ENCODE results near the gene TRIM2. TPM values are rescaled to one million over a fixed set of nuclear protein-coding genes. Genes with fewer than 3 reads are reported as not detected.

Gene TRIM2
- total RNA-seq, 2 donors from 2014 or later = 120 to 151 TPM

- Histone ChIP-seq H3K4me3 (no peak overlapping the region), H3K9ac (ENCODE audit: low read depth in 2 of 2, low read length in 2 of 2) (no peak overlapping the region), H3K9me3 (no peaks in the 10 kb centered on the region), H3K27me3 (no peaks in the 10 kb centered on the region), H3K27ac (no peak overlapping the region), H3K36me3 (no peaks in the 10 kb centered on the region), H3K4me1 (no peaks in the 10 kb centered on the region)
- TF ChIP-seq CTCF (IDR thresholded peaks at IDR 0.05) = no peak
- intact Hi-C loops (cut with DNase I) = no loop called here
- no peak for DNase-seq
Measured at GRCh38 chr4:153179100-153179499, 25.1 kb upstream of the TRIM2 start.

- Histone ChIP-seq H3K4me1 (no peaks in the 10 kb centered on the region), H3K9me3 (no peaks in the 10 kb centered on the region), H3K27ac (no peak overlapping the region), H3K9ac (ENCODE audit: low read depth in 2 of 2, low read length in 2 of 2) (no peak overlapping the region), H3K4me3 (no peak overlapping the region), H3K27me3 (no peaks in the 10 kb centered on the region), H3K36me3 (no peaks in the 10 kb centered on the region)
- intact Hi-C loops (cut with DNase I) = no loop called here
- no peak for TF ChIP-seq CTCF (IDR thresholded peaks at IDR 0.05)
- DNase-seq = no peak
Measured at GRCh38 chr4:153181293-153181692, 22.9 kb upstream of the TRIM2 start.

- Histone ChIP-seq H3K9ac (ENCODE audit: low read depth in 2 of 2, low read length in 2 of 2) (no peak overlapping the region), H3K27me3 (no peaks in the 10 kb centered on the region), H3K36me3 (no peaks in the 10 kb centered on the region), H3K4me1 (no peaks in the 10 kb centered on the region), H3K4me3 (no peak overlapping the region), H3K27ac (no peak overlapping the region), H3K9me3 (no peaks in the 10 kb centered on the region)
- intact Hi-C loops (cut with DNase I) = no loop called here
- TF ChIP-seq CTCF (IDR thresholded peaks at IDR 0.05) = no peak
- DNase-seq = no peak
Measured at GRCh38 chr4:153181700-153182099, 22.5 kb upstream of the TRIM2 start.

GRCh38 chr4:153183146-153183545 lies 21.1 kb upstream of the TRIM2 start:
- Histone ChIP-seq H3K27ac (no peak overlapping the region), H3K36me3 (no peaks in the 10 kb centered on the region), H3K9me3 (no peaks in the 10 kb centered on the region), H3K27me3 (no peaks in the 10 kb centered on the region), H3K9ac (ENCODE audit: low read depth in 2 of 2, low read length in 2 of 2) (no peak overlapping the region), H3K4me3 (no peak overlapping the region), H3K4me1 (no peaks in the 10 kb centered on the region)
- no peak for TF ChIP-seq CTCF (IDR thresholded peaks at IDR 0.05)
- DNase-seq = no peak
- intact Hi-C loops (cut with DNase I) = no loop called here

- Histone ChIP-seq H3K36me3 (no peaks in the 10 kb centered on the region), H3K27ac (no peak overlapping the region), H3K27me3 (no peaks in the 10 kb centered on the region), H3K4me1 (no peaks in the 10 kb centered on the region), H3K4me3 (no peak overlapping the region), H3K9me3 (no peaks in the 10 kb centered on the region), H3K9ac (ENCODE audit: low read depth in 2 of 2, low read length in 2 of 2) (no peak overlapping the region)
- DNase-seq = no peak
- intact Hi-C loops (cut with DNase I) = no loop called here
- no peak for TF ChIP-seq CTCF (IDR thresholded peaks at IDR 0.05)
Measured at GRCh38 chr4:153185331-153185852, 18.9 kb upstream of the TRIM2 start.

All from colonic mucosa (tissue), 4 donors.